Duodenal mucosa (tissue), 2 donors: ENCODE results near the gene ZC3H7B.

ENCODE experiments used
- H3K27ac ChIP-seq: one replicate; pipeline ENCODE4 v1.7.0; 2013; ENCODE audit warnings: low read depth, low read length
- H3K27me3 ChIP-seq, 2 donors: one replicate each; pipeline ENCODE4 v1.7.0; 2013; ENCODE audit warnings: low read length in 2 of 2, control low read depth in 1 of 2; ENCODE audit not compliant: insufficient read depth in 2 of 2, control insufficient read depth in 1 of 2
- H3K36me3 ChIP-seq, 2 donors: one replicate each; pipeline ENCODE4 v1.7.0; 2013; ENCODE audit warnings: low read length in 2 of 2, control low read depth in 1 of 2; ENCODE audit not compliant: insufficient read depth in 2 of 2, control insufficient read depth in 1 of 2
- H3K4me1 ChIP-seq, 2 donors: one replicate each; pipeline ENCODE4 v1.7.0; 2013; ENCODE audit warnings: low read length in 2 of 2, control low read depth in 1 of 2; ENCODE audit not compliant: insufficient read depth in 2 of 2, control insufficient read depth in 1 of 2
- H3K4me3 ChIP-seq, 2 donors: one replicate each; pipeline ENCODE4 v1.7.0; 2013; ENCODE audit warnings: low read length in 2 of 2, low read depth in 1 of 2
- H3K9ac ChIP-seq, 2 donors: one replicate each; pipeline ENCODE4 v1.7.0; 2013; ENCODE audit warnings: low read length in 2 of 2, low read depth in 1 of 2
- H3K9me3 ChIP-seq, 2 donors: one replicate each; pipeline ENCODE4 v1.7.0; 2013; ENCODE audit warnings: low read length in 2 of 2, control low read depth in 1 of 2; ENCODE audit not compliant: control insufficient read depth in 1 of 2

The ZC3H7B gene

GRCh38 chr22:41369837-41370236 lies 68.5 kb downstream of the ZC3H7B start:
- no peak overlapping the region for H3K27ac ChIP-seq
- no peak overlapping the region for H3K4me3 ChIP-seq
- H3K36me3 ChIP-seq: no peaks in the 10 kb centered on the region

GRCh38 chr22:41377846-41378245 lies 76.5 kb downstream of the ZC3H7B start:
- H3K4me1 ChIP-seq: peaks cover 8 to 17% of the 10 kb centered on the region in 2 donors
- H3K27ac ChIP-seq: no peak overlapping the region
- H3K9ac ChIP-seq: no peak overlapping the region
- H3K4me3 ChIP-seq: no peak overlapping the region
- H3K27me3 ChIP-seq: no peaks in the 10 kb centered on the region
- no peaks in the 10 kb centered on the region for H3K9me3 ChIP-seq
- H3K36me3 ChIP-seq: no peaks in the 10 kb centered on the region

More at GRCh38 chr22:41369837-41370236, 68.5 kb downstream of the ZC3H7B start:
- Histone ChIP-seq H3K9me3 (no peaks in the 10 kb centered on the region), H3K27me3 (no peaks in the 10 kb centered on the region), H3K9ac (no peak overlapping the region), H3K4me1 (peaks cover 28 to 32% of the 10 kb centered on the region in 2 donors)

GRCh38 chr22:41380993-41381328 lies 79.6 kb downstream of the ZC3H7B start:
- peak overlapping the region; percentile 96 for H3K27ac ChIP-seq
- H3K27me3 ChIP-seq: no peaks in the 10 kb centered on the region
- H3K9ac ChIP-seq: peak overlapping the region; percentile 64 to 91
- no peaks in the 10 kb centered on the region for H3K36me3 ChIP-seq
- H3K9me3 ChIP-seq: no peaks in the 10 kb centered on the region
- H3K4me1 ChIP-seq: peaks cover 23 to 30% of the 10 kb centered on the region in 2 donors
- peak overlapping the region; percentile 44 to 80 for H3K4me3 ChIP-seq

- H3K9me3 ChIP-seq: no peaks in the 10 kb centered on the region
- peak within 1 kb of the TSS; percentile 74 to 91 for H3K9ac ChIP-seq
- H3K4me1 ChIP-seq: peaks cover 23 to 30% of the 10 kb centered on the region in 2 donors
- H3K4me3 ChIP-seq: peak within 1 kb of the TSS; percentile 80 to 85
- peak within 1 kb of the TSS; percentile 96 for H3K27ac ChIP-seq
- no peaks in the 10 kb centered on the region for H3K36me3 ChIP-seq
- no peaks in the 10 kb centered on the region for H3K27me3 ChIP-seq
These were observed 80.2 kb downstream of the ZC3H7B start, which contains the start of gene TEF for GRCh38 chr22:41381329-41382097. TEF (plus strand) TSS chr22:41381942; CDS start chr22:41382045, 103 bp downstream.

- Histone ChIP-seq H3K27ac (peak overlapping the region; percentile 94), H3K4me3 (peak overlapping the region; percentile 80 to 85), H3K9me3 (no peaks in the 10 kb centered on the region), H3K27me3 (no peaks in the 10 kb centered on the region), H3K36me3 (peaks cover 0 to under 1% of the 10 kb centered on the region in 2 donors), H3K4me1 (peaks cover 23 to 30% of the 10 kb centered on the region in 2 donors), H3K9ac (peak overlapping the region; percentile 58 to 74)
These were observed 80.8 kb downstream of the ZC3H7B start for GRCh38 chr22:41382098-41382578.

GRCh38 chr22:41382610-41383009 lies 81.3 kb downstream of the ZC3H7B start:
- H3K4me1 ChIP-seq: peaks cover 21 to 30% of the 10 kb centered on the region in 2 donors
- H3K27ac ChIP-seq: peak overlapping the region; percentile 13
- H3K9me3 ChIP-seq: no peaks in the 10 kb centered on the region
- H3K9ac ChIP-seq: peak overlapping the region; percentile 58 to 74
- no peaks in the 10 kb centered on the region for H3K27me3 ChIP-seq
- peak overlapping the region; percentile 80 to 85 for H3K4me3 ChIP-seq
- peaks cover 3 to 5% of the 10 kb centered on the region in 2 donors for H3K36me3 ChIP-seq

- Histone ChIP-seq H3K27me3 (no peaks in the 10 kb centered on the region), H3K9ac (peak overlapping the region; percentile 58 to 74), H3K9me3 (no peaks in the 10 kb centered on the region), H3K36me3 (peaks cover 4 to 7% of the 10 kb centered on the region in 2 donors), H3K4me1 (peaks cover 19 to 30% of the 10 kb centered on the region in 2 donors), H3K27ac (no peak overlapping the region), H3K4me3 (peak overlapping the region; percentile 80 to 85)
These were observed 81.8 kb downstream of the ZC3H7B start for GRCh38 chr22:41383085-41383484.

GRCh38 chr22:41384128-41384527 lies 82.8 kb downstream of the ZC3H7B start:
- Histone ChIP-seq H3K9me3 (no peaks in the 10 kb centered on the region), H3K9ac (no peak overlapping the region), H3K36me3 (peaks cover 4 to 10% of the 10 kb centered on the region in 2 donors), H3K4me3 (no peak overlapping the region), H3K27ac (no peak overlapping the region), H3K27me3 (no peaks in the 10 kb centered on the region), H3K4me1 (peaks cover 19 to 30% of the 10 kb centered on the region in 2 donors)

- Histone ChIP-seq H3K27me3 (no peaks in the 10 kb centered on the region), H3K9me3 (no peaks in the 10 kb centered on the region), H3K4me1 (peaks cover 19% of the 10 kb centered on the region in 2 donors), H3K4me3 (no peak overlapping the region), H3K9ac (no peak overlapping the region), H3K27ac (no peak overlapping the region), H3K36me3 (peaks cover 10 to 24% of the 10 kb centered on the region in 2 donors)
These were observed 86.0 kb downstream of the ZC3H7B start for GRCh38 chr22:41387341-41387740.

- Histone ChIP-seq H3K9me3 (no peaks in the 10 kb centered on the region), H3K4me1 (peaks cover 11 to 12% of the 10 kb centered on the region in 2 donors), H3K27ac (no peak overlapping the region), H3K27me3 (no peaks in the 10 kb centered on the region), H3K4me3 (no peak overlapping the region), H3K36me3 (peaks cover 25 to 54% of the 10 kb centered on the region in 2 donors), H3K9ac (no peak overlapping the region)
These were observed 92.7 kb downstream of the ZC3H7B start for GRCh38 chr22:41394012-41394356.
